Sigmoid colon (tissue), 4 donors: ENCODE measurements around the gene MEPCE.

ENCODE experiments used
- EP300 ChIP-seq, 4 donors: sonication (generic); formaldehyde crosslinking; IDR thresholded peaks; one replicate each; pipeline ENCODE4 v1.6.1; 2017; ENCODE audit warnings: antibody characterized with exemption in 4 of 4
- POLR2A ChIP-seq, 2 donors: fragments of 450-650 bp; IDR thresholded peaks; one replicate each; pipeline ENCODE4 v1.6.1; 2016; ENCODE audit warnings: antibody characterized with exemption in 2 of 2, mild to moderate bottlenecking in 2 of 2, moderate library complexity in 2 of 2
- TF ChIP-seq, protein P1 (sequence below), 4 experiments: fragments of 450-650 bp in 3 of 4; fragments of 200-600 bp in 1 of 4; IDR thresholded peaks; one replicate each; pipeline ENCODE4 v1.5.1; 2016 to 2019; ENCODE audit warnings: antibody characterized with exemption in 4 of 4, mild to moderate bottlenecking in 3 of 4, moderate library complexity in 2 of 4

GRCh38 chr7:100418930-100419659, 10.5 kb upstream of the MEPCE start:
- TF ChIP-seq POLR2A (IDR thresholded peaks at IDR 0.05) (no peak), EP300 (IDR thresholded peaks at IDR 0.05) (no peak)
- TF ChIP-seq, protein P1, sequence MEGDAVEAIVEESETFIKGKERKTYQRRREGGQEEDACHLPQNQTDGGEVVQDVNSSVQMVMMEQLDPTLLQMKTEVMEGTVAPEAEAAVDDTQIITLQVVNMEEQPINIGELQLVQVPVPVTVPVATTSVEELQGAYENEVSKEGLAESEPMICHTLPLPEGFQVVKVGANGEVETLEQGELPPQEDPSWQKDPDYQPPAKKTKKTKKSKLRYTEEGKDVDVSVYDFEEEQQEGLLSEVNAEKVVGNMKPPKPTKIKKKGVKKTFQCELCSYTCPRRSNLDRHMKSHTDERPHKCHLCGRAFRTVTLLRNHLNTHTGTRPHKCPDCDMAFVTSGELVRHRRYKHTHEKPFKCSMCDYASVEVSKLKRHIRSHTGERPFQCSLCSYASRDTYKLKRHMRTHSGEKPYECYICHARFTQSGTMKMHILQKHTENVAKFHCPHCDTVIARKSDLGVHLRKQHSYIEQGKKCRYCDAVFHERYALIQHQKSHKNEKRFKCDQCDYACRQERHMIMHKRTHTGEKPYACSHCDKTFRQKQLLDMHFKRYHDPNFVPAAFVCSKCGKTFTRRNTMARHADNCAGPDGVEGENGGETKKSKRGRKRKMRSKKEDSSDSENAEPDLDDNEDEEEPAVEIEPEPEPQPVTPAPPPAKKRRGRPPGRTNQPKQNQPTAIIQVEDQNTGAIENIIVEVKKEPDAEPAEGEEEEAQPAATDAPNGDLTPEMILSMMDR (IDR thresholded peaks at IDR 0.05) = no peak
